WI38 (cell line): Measurements from ENCODE around the gene AFAP1L2.

Experiments used
- H3K4me3 ChIP-seq: 2 replicates; pipeline ENCODE4 v1.5.1; 2011; ENCODE audit warnings: low read depth, mild to moderate bottlenecking, control low read depth, low read length
- TF ChIP-seq, protein P1 (sequence below): IDR thresholded peaks from 2 replicates; pipeline ENCODE4 v1.5.1; 2012; ENCODE audit warnings: low read depth, mild to moderate bottlenecking, control low read depth, low read length

The AFAP1L2 gene, protein sequence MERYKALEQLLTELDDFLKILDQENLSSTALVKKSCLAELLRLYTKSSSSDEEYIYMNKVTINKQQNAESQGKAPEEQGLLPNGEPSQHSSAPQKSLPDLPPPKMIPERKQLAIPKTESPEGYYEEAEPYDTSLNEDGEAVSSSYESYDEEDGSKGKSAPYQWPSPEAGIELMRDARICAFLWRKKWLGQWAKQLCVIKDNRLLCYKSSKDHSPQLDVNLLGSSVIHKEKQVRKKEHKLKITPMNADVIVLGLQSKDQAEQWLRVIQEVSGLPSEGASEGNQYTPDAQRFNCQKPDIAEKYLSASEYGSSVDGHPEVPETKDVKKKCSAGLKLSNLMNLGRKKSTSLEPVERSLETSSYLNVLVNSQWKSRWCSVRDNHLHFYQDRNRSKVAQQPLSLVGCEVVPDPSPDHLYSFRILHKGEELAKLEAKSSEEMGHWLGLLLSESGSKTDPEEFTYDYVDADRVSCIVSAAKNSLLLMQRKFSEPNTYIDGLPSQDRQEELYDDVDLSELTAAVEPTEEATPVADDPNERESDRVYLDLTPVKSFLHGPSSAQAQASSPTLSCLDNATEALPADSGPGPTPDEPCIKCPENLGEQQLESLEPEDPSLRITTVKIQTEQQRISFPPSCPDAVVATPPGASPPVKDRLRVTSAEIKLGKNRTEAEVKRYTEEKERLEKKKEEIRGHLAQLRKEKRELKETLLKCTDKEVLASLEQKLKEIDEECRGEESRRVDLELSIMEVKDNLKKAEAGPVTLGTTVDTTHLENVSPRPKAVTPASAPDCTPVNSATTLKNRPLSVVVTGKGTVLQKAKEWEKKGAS

DNA sequence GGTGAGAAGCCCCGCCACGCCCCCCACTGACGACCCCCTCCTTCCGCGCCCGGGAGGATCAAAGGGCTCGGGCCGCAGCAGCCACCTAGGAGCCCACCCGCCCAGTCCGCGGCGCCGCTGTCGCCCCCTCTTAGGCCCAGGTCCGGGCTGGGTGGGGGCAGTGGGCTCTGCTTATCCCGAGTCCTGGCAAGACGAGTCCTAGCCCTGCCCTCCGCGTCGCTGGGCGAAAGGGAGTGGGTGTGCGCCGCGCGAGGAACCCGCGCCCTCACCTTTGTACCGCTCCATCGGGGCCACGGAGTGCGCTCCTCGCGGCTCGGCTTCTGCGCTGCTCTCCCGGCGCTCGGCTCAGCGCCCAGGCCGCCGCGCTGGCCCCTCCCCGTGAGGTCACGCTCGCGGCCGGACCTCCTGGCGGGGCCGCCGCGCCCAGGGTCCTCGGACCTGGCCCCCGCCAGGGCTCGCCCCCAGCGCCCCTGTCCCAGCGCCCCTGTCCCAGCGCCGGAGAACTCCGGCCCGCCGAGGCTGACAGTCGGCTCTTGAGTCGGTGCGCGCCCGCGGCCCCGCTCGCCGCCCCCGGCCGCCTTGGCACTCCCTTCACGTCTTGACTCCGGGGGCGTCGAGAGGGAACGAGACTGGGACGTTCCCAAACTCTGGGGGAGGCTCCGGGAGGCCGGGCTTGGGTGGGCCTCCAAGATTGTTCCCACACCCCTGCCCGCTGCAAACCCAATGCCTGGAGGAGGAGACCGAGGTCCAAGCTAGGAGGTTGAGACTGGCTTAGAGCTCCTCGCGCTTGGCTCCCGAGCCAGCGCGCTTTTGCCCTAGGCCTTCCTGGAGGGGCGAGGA lies at the start of gene AFAP1L2:
Gene AFAP1L2 (minus strand): TSS at position 332 of the 840 bp plus-strand sequence. CDS start 47 bp downstream, at position 285.
- TF ChIP-seq, protein P1, sequence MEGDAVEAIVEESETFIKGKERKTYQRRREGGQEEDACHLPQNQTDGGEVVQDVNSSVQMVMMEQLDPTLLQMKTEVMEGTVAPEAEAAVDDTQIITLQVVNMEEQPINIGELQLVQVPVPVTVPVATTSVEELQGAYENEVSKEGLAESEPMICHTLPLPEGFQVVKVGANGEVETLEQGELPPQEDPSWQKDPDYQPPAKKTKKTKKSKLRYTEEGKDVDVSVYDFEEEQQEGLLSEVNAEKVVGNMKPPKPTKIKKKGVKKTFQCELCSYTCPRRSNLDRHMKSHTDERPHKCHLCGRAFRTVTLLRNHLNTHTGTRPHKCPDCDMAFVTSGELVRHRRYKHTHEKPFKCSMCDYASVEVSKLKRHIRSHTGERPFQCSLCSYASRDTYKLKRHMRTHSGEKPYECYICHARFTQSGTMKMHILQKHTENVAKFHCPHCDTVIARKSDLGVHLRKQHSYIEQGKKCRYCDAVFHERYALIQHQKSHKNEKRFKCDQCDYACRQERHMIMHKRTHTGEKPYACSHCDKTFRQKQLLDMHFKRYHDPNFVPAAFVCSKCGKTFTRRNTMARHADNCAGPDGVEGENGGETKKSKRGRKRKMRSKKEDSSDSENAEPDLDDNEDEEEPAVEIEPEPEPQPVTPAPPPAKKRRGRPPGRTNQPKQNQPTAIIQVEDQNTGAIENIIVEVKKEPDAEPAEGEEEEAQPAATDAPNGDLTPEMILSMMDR: no peak
- no peak within 1 kb of the TSS for H3K4me3 ChIP-seq

DNA sequence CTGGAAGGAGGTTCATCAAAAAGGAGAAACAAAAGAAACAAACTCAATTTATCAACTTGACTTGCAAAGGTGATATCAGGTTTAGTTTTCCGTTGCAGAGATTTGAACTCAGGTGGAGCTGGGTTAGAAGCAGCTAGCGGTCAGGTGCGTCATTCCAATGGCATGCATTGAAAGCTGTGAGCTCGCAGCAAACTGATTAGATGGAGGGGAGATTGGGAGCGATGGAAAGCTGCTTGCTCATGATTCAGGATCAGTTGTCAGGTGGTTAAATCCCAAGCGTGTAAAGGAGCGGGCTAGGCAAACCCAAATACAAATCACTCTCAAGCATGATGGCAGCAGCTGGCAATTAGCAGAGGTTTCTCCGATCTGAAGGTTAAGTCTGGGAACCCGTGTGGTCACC lies 49.3 kb upstream of the AFAP1L2 start:
- TF ChIP-seq, protein P1: no peak
- no peak overlapping the region for H3K4me3 ChIP-seq

DNA sequence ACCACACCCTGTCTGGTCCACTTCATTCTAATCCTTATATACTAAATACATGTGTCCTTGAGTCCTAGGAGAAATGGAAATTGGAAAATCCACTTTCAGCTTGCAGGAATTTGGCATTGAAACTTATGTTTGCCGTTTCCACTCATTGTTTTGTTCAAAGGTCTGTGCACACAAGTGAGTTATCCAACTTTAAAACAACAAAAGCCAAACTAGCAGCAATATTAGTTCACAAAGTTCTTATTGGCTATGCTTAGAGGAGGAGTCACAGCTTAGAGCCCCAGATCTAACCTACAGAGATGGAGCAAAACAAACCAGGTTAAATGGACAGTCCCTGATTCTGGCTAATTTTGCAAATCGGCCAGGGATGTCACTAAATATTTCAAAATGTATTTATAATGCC lies 44.6 kb upstream of the AFAP1L2 start:
- TF ChIP-seq, protein P1: no peak
- H3K4me3 ChIP-seq: no peak overlapping the region

DNA sequence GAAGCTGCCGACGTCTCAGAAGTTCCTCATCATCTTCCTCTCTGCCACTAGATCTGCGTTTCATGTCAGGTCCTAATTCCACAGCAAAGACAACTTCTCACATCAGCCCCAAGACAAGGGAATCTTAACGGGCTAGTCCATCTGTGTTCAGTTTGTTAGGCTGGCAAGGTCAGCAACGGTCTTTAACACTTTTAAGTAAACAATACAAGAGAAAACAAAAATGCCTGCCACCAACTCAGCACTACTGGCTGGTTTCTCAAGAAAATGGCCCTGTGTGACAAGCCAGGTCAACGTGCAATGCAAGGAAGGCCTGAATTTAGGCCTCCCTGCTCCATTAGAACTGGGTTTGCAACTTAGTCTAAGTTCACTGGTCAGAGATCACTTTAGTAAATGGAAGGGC lies 41.0 kb upstream of the AFAP1L2 start:
- no peak overlapping the region for H3K4me3 ChIP-seq
- TF ChIP-seq, protein P1: no peak

DNA sequence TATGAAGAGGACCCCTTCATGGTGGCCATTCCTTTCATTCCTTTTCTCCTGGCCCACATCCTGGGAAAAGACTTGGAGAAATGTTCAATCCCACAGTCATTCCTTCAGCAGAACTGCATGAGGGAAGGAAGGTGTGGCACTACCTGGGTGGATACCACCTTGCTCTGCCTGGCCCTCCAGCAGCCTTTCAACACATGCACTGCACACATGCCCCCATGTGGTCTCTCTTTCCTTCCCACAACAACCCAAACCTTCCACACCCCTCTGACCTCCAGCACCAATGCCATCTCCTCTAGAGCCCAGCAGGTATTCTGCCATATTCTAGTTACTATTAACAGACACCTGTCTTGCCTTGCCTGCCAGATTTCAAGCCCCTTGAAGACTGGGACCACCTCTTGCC lies 40.5 kb upstream of the AFAP1L2 start:
- H3K4me3 ChIP-seq: no peak overlapping the region
- TF ChIP-seq, protein P1: no peak

DNA sequence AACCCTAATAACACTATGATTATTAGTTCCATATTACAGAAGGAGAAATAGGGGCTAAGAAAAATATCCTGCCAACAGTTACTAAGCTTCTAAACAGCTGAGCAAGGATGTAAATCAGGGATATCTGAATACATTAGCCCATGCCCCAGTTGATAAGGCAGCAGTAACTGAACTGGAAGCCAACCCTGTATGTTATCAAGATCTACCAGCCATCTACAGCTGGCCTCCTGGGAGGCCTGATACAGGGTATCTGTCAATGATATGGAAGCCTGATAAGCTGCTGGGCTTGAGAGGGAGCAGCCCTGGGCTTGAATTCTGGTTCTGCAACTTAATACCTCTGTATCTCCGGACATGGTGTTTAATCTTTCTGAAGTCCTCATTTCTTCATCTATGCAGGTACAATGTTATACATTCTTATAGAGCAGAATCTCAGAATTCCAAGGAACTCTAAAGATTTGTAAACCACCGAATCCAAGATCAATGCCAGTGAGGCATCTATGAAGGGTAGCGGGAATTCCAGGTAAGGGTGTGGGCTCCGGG lies 37.9 kb upstream of the AFAP1L2 start:
- TF ChIP-seq, protein P1: no peak
- no peak overlapping the region for H3K4me3 ChIP-seq
